H1 (cell line): Measurements from ENCODE around the gene KIAA0319L. TPM values are rescaled to one million over a fixed set of nuclear protein-coding genes. Genes with fewer than 3 reads are reported as not detected.
A peak's percentile ranks its signal among the peaks of the same experiment; 100 is the strongest.

Experiments
- CHD7 ChIP-seq: fragments of 300-600 bp; sonication (generic); IDR thresholded peaks from 2 replicates; pipeline ENCODE4 v1.7.1; 2012; ENCODE audit warnings: low read length, moderate library complexity, mild to moderate bottlenecking, inconsistent platforms; ENCODE audit not compliant: insufficient replicate concordance
- KDM4A ChIP-seq: IDR thresholded peaks from one replicate; pipeline ENCODE4 v1.7.1; 2012; ENCODE audit warnings: low read depth, mild to moderate bottlenecking, moderate library complexity, low read length, inconsistent platforms; ENCODE audit not compliant: severe bottlenecking
- RAD21 ChIP-seq, 2 experiments: IDR thresholded peaks in 1 of 2; conservative IDR thresholded peaks in 1 of 2; 2 replicates each; pipeline ENCODE4 v1.6.1; 2011; ENCODE audit warnings: low read depth in 2 of 2, low read length in 2 of 2, improper control_type of control experiment in 1 of 2, inconsistent platforms in 1 of 2, mild to moderate bottlenecking in 1 of 2, moderate library complexity in 1 of 2
- SAP30 ChIP-seq: fragments of 300-600 bp; sonication (generic); IDR thresholded peaks from 2 replicates; pipeline ENCODE4 v1.7.1; 2012; ENCODE audit warnings: low read length, moderate library complexity, mild to moderate bottlenecking, inconsistent platforms; ENCODE audit not compliant: insufficient read depth, insufficient replicate concordance
- SP2 ChIP-seq: IDR thresholded peaks from 2 replicates; pipeline ENCODE4 v1.6.1; 2012; ENCODE audit warnings: mild to moderate bottlenecking, low read length, inconsistent platforms
- TBP ChIP-seq: IDR thresholded peaks from 2 replicates; pipeline ENCODE4 v1.6.1; 2011; ENCODE audit warnings: low read depth, low read length, improper control_type of control experiment
- USF2 ChIP-seq: IDR thresholded peaks from 2 replicates; pipeline ENCODE4 v1.6.1; 2011; ENCODE audit warnings: low read length, improper control_type of control experiment
- polyA plus RNA-seq, 7 experiments: library from polyadenylated mRNA; depleted of rRNA in 3 of 7; stranded (reverse) in 5 of 7; unstranded in 2 of 7; fragments of >200 nt in 5 of 7; fragments of 200-250 nt in 2 of 7; gene quantifications; 1 replicate in 5 of 7; 2 replicates in 1 of 7; 4 replicates in 1 of 7; pipeline versions ENCODE4 v1.2.1 to v1.2.3, GENCODE V29; 2011 to 2013; ENCODE audit warnings: missing spikeins in 2 of 7, mixed read lengths in 2 of 7
- total RNA-seq: library from RNA; stranded (reverse); fragmentation: NEBNext Ultra II Directional; extraction: Animal tissue kit (Norgen Biotek cat#: 25700); gene quantifications from 2 replicates; pipeline ENCODE4 v1.2.1, GENCODE V29; 2021

Gene KIAA0319L
- total and polyA plus RNA-seq, 2 of the 8 experiments (the other 6 are each of a cell fraction or from before 2014, with no cell fraction given) = 40.1 to 55.7 TPM

DNA sequence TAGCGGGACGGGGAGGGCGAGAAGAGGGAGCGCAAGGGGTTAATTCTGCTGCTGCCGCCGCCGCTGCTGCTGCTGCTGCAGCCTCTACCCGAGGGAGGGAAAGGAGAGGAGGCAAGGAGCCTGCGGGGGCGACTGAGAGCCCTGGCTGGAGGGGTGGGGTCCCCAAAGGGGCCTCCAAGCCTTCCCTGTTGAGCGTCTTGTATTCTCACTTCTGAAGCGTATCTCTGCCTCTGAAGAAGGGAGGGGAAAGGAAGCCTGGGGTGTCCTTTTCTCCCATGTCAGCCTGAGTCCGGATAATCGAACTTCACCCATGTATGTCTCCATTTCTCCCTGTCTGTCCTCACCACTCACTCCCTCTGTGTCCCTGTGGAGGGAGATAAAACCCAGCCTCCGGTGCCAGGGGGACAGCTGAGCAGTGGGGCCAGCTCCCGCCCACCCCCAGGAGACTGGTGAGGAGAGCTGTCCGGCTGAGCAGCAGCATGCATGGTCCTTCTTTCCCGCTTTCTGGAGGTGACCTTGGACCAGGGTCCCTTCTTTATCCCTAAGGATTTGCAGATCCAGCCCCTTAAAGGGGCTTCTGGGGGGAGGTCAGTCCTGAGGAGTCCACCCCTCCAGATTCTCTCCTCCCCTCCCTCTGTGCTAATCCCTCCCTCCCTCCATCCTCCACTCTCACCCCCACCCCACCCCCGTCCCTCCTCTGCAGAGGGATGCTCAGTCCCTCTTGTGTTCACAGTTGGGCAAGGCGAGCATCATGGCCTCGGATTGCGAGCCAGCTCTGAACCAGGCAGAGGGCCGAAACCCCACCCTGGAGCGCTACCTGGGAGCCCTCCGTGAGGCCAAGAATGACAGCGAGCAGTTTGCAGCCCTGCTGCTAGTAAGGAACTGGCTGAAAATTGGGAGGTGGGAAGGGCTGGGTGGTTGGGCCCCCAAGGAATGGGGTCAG, 1.4 kb upstream of the KIAA0319L start (continued):
- TF ChIP-seq CHD7 (no peak), SP2 (no peak), RAD21 (IDR thresholded peaks at IDR 0.05 in 1 of 2, conservative IDR thresholded peaks at IDR 0.05 in 1 of 2; ENCODE audit: low read depth in 2 of 2, low read length in 2 of 2) (peak in 1 of 2 experiments; percentile 15; a peak in 1 of 4 replicates), TBP (no peak), KDM4A (no peak), SAP30 (no peak), USF2 (no peak)
